Measurements from ENCODE around the gene PHYHIPL.

The PHYHIPL gene

DNA sequence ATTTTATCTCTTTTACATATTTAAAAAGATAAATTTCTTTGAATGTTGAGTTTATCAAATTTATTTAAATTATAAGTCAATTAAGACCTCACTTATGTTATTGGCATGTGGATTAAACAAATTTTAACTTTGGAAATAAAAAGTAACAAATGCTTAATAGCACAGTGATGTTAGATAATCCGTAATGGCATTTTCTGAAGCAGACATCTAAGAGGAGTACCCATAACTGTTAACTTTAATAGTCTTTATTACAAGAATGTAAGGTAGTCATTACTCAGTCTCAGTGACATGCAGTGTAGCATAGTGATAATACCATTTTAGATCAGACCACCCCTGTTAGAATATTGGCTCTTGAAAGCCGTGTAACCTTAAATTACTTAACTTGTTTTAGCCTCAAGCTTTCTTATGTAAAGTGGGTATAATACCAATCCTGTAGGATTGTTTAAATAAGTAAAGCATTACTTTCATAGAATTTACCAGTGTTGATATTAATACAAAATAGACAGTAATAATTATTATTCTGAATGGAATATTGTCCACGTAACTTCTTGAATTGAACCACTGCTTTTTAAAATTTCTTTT is 4.3 kb downstream of the PHYHIPL start:
- no peaks in the 10 kb centered on the region for H3K79me2 ChIP-seq (ENCODE audit: low read length)
- H3K4me3 ChIP-seq (ENCODE audit: low read length), result no peak overlapping the region
- H3K36me3 ChIP-seq (replicated peaks; ENCODE audit: insufficient read depth, low read length), result no peaks in the 10 kb centered on the region
- no peaks in the 10 kb centered on the region for H3K27me3 ChIP-seq (replicated peaks; ENCODE audit: insufficient read depth, low read length)
- H3K4me1 ChIP-seq (ENCODE audit: low read length), result no peaks in the 10 kb centered on the region
- H2AFZ ChIP-seq (ENCODE audit: low read length), result no peak overlapping the region
- H4K20me1 ChIP-seq (ENCODE audit: insufficient read depth, low read length), result no peaks in the 10 kb centered on the region
- H3K9me3 ChIP-seq (replicated peaks; ENCODE audit: insufficient read depth, low read length), result no peaks in the 10 kb centered on the region
- H3K4me2 ChIP-seq (ENCODE audit: low read depth, low read length), result no peak overlapping the region
- no peak overlapping the region for H3K9ac ChIP-seq (ENCODE audit: low read length)
- no peak overlapping the region for H3K27ac ChIP-seq (ENCODE audit: low read length)
- no peaks in the 10 kb centered on the region for H3K9me2 ChIP-seq (replicated peaks; ENCODE audit: insufficient read depth, low read length)
- no peaks in the 10 kb centered on the region for H3F3A ChIP-seq (ENCODE audit: insufficient read depth, low read length)
- TF ChIP-seq EZH2 (optimal IDR thresholded peaks at IDR 0.05; ENCODE audit: low read depth, low read length) (no peak), CTCF (IDR thresholded peaks at IDR 0.05; ENCODE audit: low read length) (no peak), EZH2phosphoT487 (IDR thresholded peaks at IDR 0.05; ENCODE audit: low read length) (no peak)
- no peak for DNase-seq

DNA sequence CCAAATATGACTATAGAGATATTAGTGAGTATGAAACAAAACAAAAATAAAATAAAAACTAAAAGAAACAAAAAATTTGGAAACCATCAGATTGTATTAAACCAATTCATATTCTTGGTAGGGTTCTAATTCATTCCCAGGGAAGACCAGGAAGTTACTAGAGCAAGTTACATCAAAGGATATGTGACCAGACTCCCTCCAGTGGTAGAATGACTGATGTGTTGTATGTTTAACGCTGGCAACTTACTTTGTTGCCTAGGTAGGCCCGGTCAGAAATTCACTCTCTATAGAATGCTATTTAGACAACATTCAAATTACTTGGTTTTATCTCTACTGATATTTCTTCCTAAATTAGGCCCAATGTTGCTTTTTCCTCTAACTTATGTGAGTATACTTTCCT is 5.2 kb downstream of the PHYHIPL start:
- no peak for DNase-seq
- Histone ChIP-seq H3K4me2 (ENCODE audit: low read depth, low read length) (no peak overlapping the region), H3K9ac (ENCODE audit: low read length) (no peak overlapping the region), H3K4me1 (ENCODE audit: low read length) (no peaks in the 10 kb centered on the region), H2AFZ (ENCODE audit: low read length) (no peak overlapping the region), H3F3A (ENCODE audit: insufficient read depth, low read length) (no peaks in the 10 kb centered on the region), H3K4me3 (ENCODE audit: low read length) (no peak overlapping the region), H3K27ac (ENCODE audit: low read length) (no peak overlapping the region), H3K36me3 (replicated peaks; ENCODE audit: insufficient read depth, low read length) (no peaks in the 10 kb centered on the region), H3K9me2 (replicated peaks; ENCODE audit: insufficient read depth, low read length) (no peaks in the 10 kb centered on the region), H3K9me3 (replicated peaks; ENCODE audit: insufficient read depth, low read length) (no peaks in the 10 kb centered on the region), H3K27me3 (replicated peaks; ENCODE audit: insufficient read depth, low read length) (no peaks in the 10 kb centered on the region), H4K20me1 (ENCODE audit: insufficient read depth, low read length) (no peaks in the 10 kb centered on the region), H3K79me2 (ENCODE audit: low read length) (no peaks in the 10 kb centered on the region)
- TF ChIP-seq CTCF (IDR thresholded peaks at IDR 0.05; ENCODE audit: low read length) (peak; percentile 26), EZH2phosphoT487 (IDR thresholded peaks at IDR 0.05; ENCODE audit: low read length) (no peak), EZH2 (optimal IDR thresholded peaks at IDR 0.05; ENCODE audit: low read depth, low read length) (no peak)

GRCh38 chr10:59190332-59190731 is 13.9 kb downstream of the PHYHIPL start:
- Histone ChIP-seq H3K4me1 (ENCODE audit: low read length) (no peaks in the 10 kb centered on the region), H3K36me3 (replicated peaks; ENCODE audit: insufficient read depth, low read length) (no peaks in the 10 kb centered on the region), H3F3A (ENCODE audit: insufficient read depth, low read length) (no peaks in the 10 kb centered on the region), H2AFZ (ENCODE audit: low read length) (no peak overlapping the region), H3K79me2 (ENCODE audit: low read length) (no peaks in the 10 kb centered on the region), H3K27ac (ENCODE audit: low read length) (no peak overlapping the region), H3K4me3 (ENCODE audit: low read length) (no peak overlapping the region), H3K9me3 (replicated peaks; ENCODE audit: insufficient read depth, low read length) (no peaks in the 10 kb centered on the region), H3K9ac (ENCODE audit: low read length) (no peak overlapping the region), H4K20me1 (ENCODE audit: insufficient read depth, low read length) (no peaks in the 10 kb centered on the region), H3K4me2 (ENCODE audit: low read depth, low read length) (no peak overlapping the region), H3K9me2 (replicated peaks; ENCODE audit: insufficient read depth, low read length) (no peaks in the 10 kb centered on the region), H3K27me3 (replicated peaks; ENCODE audit: insufficient read depth, low read length) (no peaks in the 10 kb centered on the region)
- TF ChIP-seq CTCF (IDR thresholded peaks at IDR 0.05; ENCODE audit: low read length), result no peak
- no peak for TF ChIP-seq EZH2phosphoT487 (IDR thresholded peaks at IDR 0.05; ENCODE audit: low read length)
- TF ChIP-seq EZH2 (optimal IDR thresholded peaks at IDR 0.05; ENCODE audit: low read depth, low read length), result no peak
- no peak for DNase-seq

All from MM.1S (cell line).